8988T (cell line): Measurements from ENCODE around the gene SCN4A.
"Not testable (repeated sequence)": the region's sequence is repeated elsewhere in the genome, so short reads cannot be mapped to it uniquely, and the experiment has no call there.

Experiments
- DNase-seq: peaks from one replicate; pipeline ENCODE4 v3.0.0; 2011

SCN4A gene

GRCh38 chr17:63984651-63985386, 12.1 kb upstream of the SCN4A start:
- no peak for DNase-seq

- no peak for DNase-seq
Observed at GRCh38 chr17:63984236-63984635, 11.5 kb upstream of the SCN4A start.

GRCh38 chr17:63983320-63983719, 10.6 kb upstream of the SCN4A start:
- DNase-seq, result no peak

GRCh38 chr17:63982641-63983040, 9.9 kb upstream of the SCN4A start:
- not testable (repeated sequence) for DNase-seq

- DNase-seq, result no peak
Observed at GRCh38 chr17:63978272-63979200, 5.8 kb upstream of the SCN4A start.

GRCh38 chr17:63976702-63977101, 4.0 kb upstream of the SCN4A start:
- no peak for DNase-seq

GRCh38 chr17:63975541-63976092, 2.9 kb upstream of the SCN4A start:
- no peak for DNase-seq

GRCh38 chr17:63974594-63975192, 2.0 kb upstream of the SCN4A start:
- peak; percentile 38 for DNase-seq

GRCh38 chr17:63973930-63974593, 1.3 kb upstream of the SCN4A start:
- DNase-seq, result no peak

- no peak for DNase-seq
Observed at GRCh38 chr17:63973247-63973646, 529 bp upstream of the SCN4A start.

- DNase-seq, result no peak
Observed at GRCh38 chr17:63969278-63969677, 3.4 kb downstream of the SCN4A start.

GRCh38 chr17:63967953-63968352, 4.8 kb downstream of the SCN4A start:
- DNase-seq, result no peak

GRCh38 chr17:63966646-63967264, 6.0 kb downstream of the SCN4A start:
- DNase-seq, result no peak

- DNase-seq, result no peak
Observed at GRCh38 chr17:63963123-63963522, 9.6 kb downstream of the SCN4A start.

GRCh38 chr17:63962298-63962744, 10.4 kb downstream of the SCN4A start:
- no peak for DNase-seq

- no peak for DNase-seq
Observed at GRCh38 chr17:63961355-63962212, 11.1 kb downstream of the SCN4A start.

- DNase-seq, result no peak
Observed at GRCh38 chr17:63960430-63960829, 12.3 kb downstream of the SCN4A start.

GRCh38 chr17:63960006-63960405, 12.7 kb downstream of the SCN4A start:
- DNase-seq, result no peak

- DNase-seq, result no peak
Observed at GRCh38 chr17:63956296-63956920, 16.3 kb downstream of the SCN4A start.

GRCh38 chr17:63955791-63956190, 16.9 kb downstream of the SCN4A start:
- DNase-seq, result no peak

GRCh38 chr17:63955232-63955631, 17.5 kb downstream of the SCN4A start:
- DNase-seq, result no peak
